ENCODE measurements around the gene TRIP12. TPM values are rescaled to one million over a fixed set of nuclear protein-coding genes. Genes with fewer than 3 reads are reported as not detected.

Gene TRIP12
- total and polyA plus RNA-seq, 2 experiments from 2014 or later: 21.5 to 133 TPM

DNA sequence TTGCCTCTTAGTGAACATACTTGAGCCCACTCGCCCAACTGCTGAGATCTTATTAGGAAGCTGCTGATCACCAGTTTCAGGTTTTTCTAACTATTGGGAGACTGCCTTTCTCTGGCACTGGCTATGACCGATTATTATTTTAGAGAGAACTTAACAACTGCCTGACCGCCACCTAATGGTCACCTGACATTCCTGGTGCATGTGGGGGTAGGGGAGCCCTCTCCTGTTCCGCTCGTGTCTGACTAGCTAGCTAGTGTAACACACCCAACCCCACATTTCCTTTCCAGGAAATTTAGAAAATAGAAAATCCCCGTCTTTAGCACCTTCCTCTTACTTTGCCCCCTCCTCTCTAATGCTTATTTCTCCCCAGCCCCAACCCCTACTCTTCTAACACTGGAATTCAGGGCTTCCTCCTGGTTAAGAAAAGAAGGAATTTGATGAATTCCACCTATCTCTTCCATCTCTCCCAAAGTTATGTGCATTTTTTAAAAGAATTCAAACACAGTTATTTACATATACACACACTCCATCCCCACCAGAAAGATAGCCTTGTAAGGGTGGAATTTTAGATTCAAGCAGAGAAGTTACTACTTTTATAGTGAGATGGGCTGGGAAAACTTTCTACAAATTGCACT lies 188.1 kb downstream of the TRIP12 start:
- DNase-seq (ENCODE audit: low spot score) (peak; percentile 89), ATAC-seq (peak; percentile 88)
- Histone ChIP-seq H3K4me1 (ENCODE audit: insufficient read depth) (peaks cover 13% of the 10 kb centered on the region), H3F3A (replicated peaks; ENCODE audit: low read depth) (0 out of 2 replicates have a peak, but pooled peaks cover 4% of the 10 kb centered on the region), H3K4me3 (no peak overlapping the region), H3K9me2 (ENCODE audit: insufficient read depth) (no peaks in the 10 kb centered on the region; the same call in 1 of the 2 replicates), H3K27me3 (ENCODE audit: insufficient read depth) (no peaks in the 10 kb centered on the region), H4K20me1 (replicated peaks; ENCODE audit: insufficient read depth) (no peaks in the 10 kb centered on the region), H3K36me3 (ENCODE audit: insufficient read depth) (peaks cover 13% of the 10 kb centered on the region; the same call in 1 of the 2 replicates), H3K27ac (ENCODE audit: low read depth) (peak overlapping the region; percentile 90), H2AFZ (no peak overlapping the region), H3K4me2 (peak overlapping the region; percentile 6; the same call in 1 of the 2 replicates), H3K79me2 (replicated peaks; ENCODE audit: insufficient read depth) (no peaks in the 10 kb centered on the region)
- Mint-ChIP-seq H3K4me1 (peaks cover 25% of the 10 kb centered on the region), H3K4me3 (peak overlapping the region; percentile 5; the same call in 1 of the 3 replicates), H3K9me3 (peaks cover 27% of the 10 kb centered on the region), H3K36me3 (ENCODE audit: low read depth) (peaks cover 21% of the 10 kb centered on the region; the same call in 2 of the 3 replicates), H3K27me3 (ENCODE audit: insufficient read depth, low read depth, poor library complexity) (peaks cover 1% of the 10 kb centered on the region), H3K27ac (peak overlapping the region; percentile 85)
- TF ChIP-seq, protein P1, sequence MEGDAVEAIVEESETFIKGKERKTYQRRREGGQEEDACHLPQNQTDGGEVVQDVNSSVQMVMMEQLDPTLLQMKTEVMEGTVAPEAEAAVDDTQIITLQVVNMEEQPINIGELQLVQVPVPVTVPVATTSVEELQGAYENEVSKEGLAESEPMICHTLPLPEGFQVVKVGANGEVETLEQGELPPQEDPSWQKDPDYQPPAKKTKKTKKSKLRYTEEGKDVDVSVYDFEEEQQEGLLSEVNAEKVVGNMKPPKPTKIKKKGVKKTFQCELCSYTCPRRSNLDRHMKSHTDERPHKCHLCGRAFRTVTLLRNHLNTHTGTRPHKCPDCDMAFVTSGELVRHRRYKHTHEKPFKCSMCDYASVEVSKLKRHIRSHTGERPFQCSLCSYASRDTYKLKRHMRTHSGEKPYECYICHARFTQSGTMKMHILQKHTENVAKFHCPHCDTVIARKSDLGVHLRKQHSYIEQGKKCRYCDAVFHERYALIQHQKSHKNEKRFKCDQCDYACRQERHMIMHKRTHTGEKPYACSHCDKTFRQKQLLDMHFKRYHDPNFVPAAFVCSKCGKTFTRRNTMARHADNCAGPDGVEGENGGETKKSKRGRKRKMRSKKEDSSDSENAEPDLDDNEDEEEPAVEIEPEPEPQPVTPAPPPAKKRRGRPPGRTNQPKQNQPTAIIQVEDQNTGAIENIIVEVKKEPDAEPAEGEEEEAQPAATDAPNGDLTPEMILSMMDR (conservative IDR thresholded peaks at IDR 0.05; ENCODE audit: low read depth in 2 of 2): peak in 1 of 2 experiments; percentile 43; a peak in 2 of 4 replicates
- TF ChIP-seq CREB1 (CRISPR knock-in tag; IDR thresholded peaks at IDR 0.05; ENCODE audit: low read depth): no peak

DNA sequence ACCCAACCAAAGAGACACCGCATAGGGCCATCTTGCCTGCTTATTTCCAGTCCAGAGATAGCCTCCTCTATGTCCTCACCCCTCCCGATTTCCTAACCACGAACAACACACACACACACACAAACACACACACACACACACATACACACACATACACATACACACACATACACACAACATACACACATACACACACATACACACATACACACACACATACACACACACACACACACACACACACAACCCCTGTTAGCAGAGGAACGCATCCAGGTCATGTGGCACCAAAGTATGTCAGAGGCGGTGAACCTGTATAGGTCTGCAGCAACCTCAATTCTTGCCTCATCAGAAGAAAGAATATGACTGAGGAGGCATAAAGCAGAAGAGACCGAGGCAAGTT lies 188.9 kb downstream of the TRIP12 start:
- no peak overlapping the region for H3K4me3 Mint-ChIP-seq
- Histone ChIP-seq H3F3A (replicated peaks; ENCODE audit: low read depth) (0 out of 2 replicates have a peak, but pooled peaks cover 4% of the 10 kb centered on the region), H3K27me3 (ENCODE audit: insufficient read depth) (no peaks in the 10 kb centered on the region), H3K9me2 (ENCODE audit: insufficient read depth) (peaks cover 6% of the 10 kb centered on the region; the same call in 1 of the 2 replicates), H4K20me1 (replicated peaks; ENCODE audit: insufficient read depth) (no peaks in the 10 kb centered on the region), H3K79me2 (replicated peaks; ENCODE audit: insufficient read depth) (no peaks in the 10 kb centered on the region), H3K4me2 (peak overlapping the region; percentile 6; the same call in 1 of the 2 replicates), H3K4me1 (ENCODE audit: insufficient read depth) (peaks cover 13% of the 10 kb centered on the region), H3K36me3 (ENCODE audit: insufficient read depth) (peaks cover 7% of the 10 kb centered on the region; the same call in 1 of the 2 replicates), H3K4me3 (no peak overlapping the region), H3K27ac (ENCODE audit: low read depth) (peak overlapping the region; percentile 90), H2AFZ (peak overlapping the region; percentile 0; the same call in 1 of the 2 replicates)
- H3K9me3 Mint-ChIP-seq: peaks cover 20% of the 10 kb centered on the region
- peaks cover 15% of the 10 kb centered on the region; the same call in 2 of the 3 replicates for H3K36me3 Mint-ChIP-seq (ENCODE audit: low read depth)
- ATAC-seq (no peak), DNase-seq (ENCODE audit: low spot score) (no peak)
- peaks cover 1% of the 10 kb centered on the region for H3K27me3 Mint-ChIP-seq (ENCODE audit: insufficient read depth, low read depth, poor library complexity)
- peak overlapping the region; percentile 34; the same call in 1 of the 2 replicates for H3K27ac Mint-ChIP-seq
- H3K4me1 Mint-ChIP-seq: peaks cover 25% of the 10 kb centered on the region
- TF ChIP-seq JUNB (IDR thresholded peaks at IDR 0.05; ENCODE audit: unreplicated experiment) (no peak), STAT1 (IDR thresholded peaks at IDR 0.05; ENCODE audit: unreplicated experiment) (no peak), ZNF114 (CRISPR knock-in tag; IDR thresholded peaks at IDR 0.05) (no peak), ZNF331 (CRISPR knock-in tag; IDR thresholded peaks at IDR 0.05; ENCODE audit: low read depth) (no peak)
- TF ChIP-seq, protein P1 (conservative IDR thresholded peaks at IDR 0.05; ENCODE audit: low read depth in 2 of 2): no peak
- TF ChIP-seq, protein P2, sequence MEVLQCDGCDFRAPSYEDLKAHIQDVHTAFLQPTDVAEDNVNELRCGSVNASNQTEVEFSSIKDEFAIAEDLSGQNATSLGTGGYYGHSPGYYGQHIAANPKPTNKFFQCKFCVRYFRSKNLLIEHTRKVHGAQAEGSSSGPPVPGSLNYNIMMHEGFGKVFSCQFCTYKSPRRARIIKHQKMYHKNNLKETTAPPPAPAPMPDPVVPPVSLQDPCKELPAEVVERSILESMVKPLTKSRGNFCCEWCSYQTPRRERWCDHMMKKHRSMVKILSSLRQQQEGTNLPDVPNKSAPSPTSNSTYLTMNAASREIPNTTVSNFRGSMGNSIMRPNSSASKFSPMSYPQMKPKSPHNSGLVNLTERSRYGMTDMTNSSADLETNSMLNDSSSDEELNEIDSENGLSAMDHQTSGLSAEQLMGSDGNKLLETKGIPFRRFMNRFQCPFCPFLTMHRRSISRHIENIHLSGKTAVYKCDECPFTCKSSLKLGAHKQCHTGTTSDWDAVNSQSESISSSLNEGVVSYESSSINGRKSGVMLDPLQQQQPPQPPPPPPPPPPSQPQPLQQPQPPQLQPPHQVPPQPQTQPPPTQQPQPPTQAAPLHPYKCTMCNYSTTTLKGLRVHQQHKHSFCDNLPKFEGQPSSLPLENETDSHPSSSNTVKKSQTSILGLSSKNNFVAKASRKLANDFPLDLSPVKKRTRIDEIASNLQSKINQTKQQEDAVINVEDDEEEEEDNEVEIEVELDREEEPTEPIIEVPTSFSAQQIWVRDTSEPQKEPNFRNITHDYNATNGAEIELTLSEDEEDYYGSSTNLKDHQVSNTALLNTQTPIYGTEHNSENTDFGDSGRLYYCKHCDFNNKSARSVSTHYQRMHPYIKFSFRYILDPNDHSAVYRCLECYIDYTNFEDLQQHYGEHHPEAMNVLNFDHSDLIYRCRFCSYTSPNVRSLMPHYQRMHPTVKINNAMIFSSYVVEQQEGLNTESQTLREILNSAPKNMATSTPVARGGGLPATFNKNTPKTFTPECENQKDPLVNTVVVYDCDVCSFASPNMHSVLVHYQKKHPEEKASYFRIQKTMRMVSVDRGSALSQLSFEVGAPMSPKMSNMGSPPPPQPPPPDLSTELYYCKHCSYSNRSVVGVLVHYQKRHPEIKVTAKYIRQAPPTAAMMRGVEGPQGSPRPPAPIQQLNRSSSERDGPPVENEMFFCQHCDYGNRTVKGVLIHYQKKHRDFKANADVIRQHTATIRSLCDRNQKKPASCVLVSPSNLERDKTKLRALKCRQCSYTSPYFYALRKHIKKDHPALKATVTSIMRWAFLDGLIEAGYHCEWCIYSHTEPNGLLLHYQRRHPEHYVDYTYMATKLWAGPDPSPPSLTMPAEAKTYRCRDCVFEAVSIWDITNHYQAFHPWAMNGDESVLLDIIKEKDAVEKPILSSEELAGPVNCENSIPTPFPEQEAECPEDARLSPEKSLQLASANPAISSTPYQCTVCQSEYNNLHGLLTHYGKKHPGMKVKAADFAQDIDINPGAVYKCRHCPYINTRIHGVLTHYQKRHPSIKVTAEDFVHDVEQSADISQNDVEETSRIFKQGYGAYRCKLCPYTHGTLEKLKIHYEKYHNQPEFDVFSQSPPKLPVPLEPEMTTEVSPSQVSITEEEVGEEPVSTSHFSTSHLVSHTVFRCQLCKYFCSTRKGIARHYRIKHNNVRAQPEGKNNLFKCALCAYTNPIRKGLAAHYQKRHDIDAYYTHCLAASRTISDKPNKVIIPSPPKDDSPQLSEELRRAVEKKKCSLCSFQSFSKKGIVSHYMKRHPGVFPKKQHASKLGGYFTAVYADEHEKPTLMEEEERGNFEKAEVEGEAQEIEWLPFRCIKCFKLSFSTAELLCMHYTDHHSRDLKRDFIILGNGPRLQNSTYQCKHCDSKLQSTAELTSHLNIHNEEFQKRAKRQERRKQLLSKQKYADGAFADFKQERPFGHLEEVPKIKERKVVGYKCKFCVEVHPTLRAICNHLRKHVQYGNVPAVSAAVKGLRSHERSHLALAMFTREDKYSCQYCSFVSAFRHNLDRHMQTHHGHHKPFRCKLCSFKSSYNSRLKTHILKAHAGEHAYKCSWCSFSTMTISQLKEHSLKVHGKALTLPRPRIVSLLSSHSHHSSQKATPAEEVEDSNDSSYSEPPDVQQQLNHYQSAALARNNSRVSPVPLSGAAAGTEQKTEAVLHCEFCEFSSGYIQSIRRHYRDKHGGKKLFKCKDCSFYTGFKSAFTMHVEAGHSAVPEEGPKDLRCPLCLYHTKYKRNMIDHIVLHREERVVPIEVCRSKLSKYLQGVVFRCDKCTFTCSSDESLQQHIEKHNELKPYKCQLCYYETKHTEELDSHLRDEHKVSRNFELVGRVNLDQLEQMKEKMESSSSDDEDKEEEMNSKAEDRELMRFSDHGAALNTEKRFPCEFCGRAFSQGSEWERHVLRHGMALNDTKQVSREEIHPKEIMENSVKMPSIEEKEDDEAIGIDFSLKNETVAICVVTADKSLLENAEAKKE (CRISPR knock-in tag; IDR thresholded peaks at IDR 0.05): no peak
- TF ChIP-seq, protein P3, sequence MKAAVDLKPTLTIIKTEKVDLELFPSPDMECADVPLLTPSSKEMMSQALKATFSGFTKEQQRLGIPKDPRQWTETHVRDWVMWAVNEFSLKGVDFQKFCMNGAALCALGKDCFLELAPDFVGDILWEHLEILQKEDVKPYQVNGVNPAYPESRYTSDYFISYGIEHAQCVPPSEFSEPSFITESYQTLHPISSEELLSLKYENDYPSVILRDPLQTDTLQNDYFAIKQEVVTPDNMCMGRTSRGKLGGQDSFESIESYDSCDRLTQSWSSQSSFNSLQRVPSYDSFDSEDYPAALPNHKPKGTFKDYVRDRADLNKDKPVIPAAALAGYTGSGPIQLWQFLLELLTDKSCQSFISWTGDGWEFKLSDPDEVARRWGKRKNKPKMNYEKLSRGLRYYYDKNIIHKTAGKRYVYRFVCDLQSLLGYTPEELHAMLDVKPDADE (IDR thresholded peaks at IDR 0.05): no peak

Data from GM23338 (cell line).